Right atrium auricular region (tissue), 2 donors: Measurements from ENCODE around the gene NDUFB2. TPM values are rescaled to one million over a fixed set of nuclear protein-coding genes. Genes with fewer than 3 reads are reported as not detected.

Experiments used
- DNase-seq: peaks from one replicate; pipeline ENCODE4 v3.0.0-alpha.2; 2019; ENCODE audit warnings: low spot score
- H3K27ac ChIP-seq, 2 donors: fragments of 200-600 bp; sonication (generic); 1 replicate in 1 of 2; 2 replicates in 1 of 2; pipeline ENCODE4 v1.5.1; 2016 to 2019
- H3K27me3 ChIP-seq, 2 donors: fragments of 200-600 bp; sonication (generic); one replicate each; pipeline versions ENCODE4 v1.5.1 to v1.6.0; 2017 to 2019
- H3K36me3 ChIP-seq: fragments of 200-600 bp; sonication (generic); one replicate; pipeline ENCODE4 v1.5.1; 2016
- H3K4me1 ChIP-seq, 2 donors: fragments of 200-600 bp; sonication (generic); one replicate each; pipeline versions ENCODE4 v1.5.1 to v1.6.0; 2017 to 2019
- H3K4me3 ChIP-seq, 2 donors: fragments of 200-600 bp; sonication (generic); 1 replicate in 1 of 2; 2 replicates in 1 of 2; pipeline ENCODE4 v1.5.1; 2017 to 2019; ENCODE audit warnings: mild to moderate bottlenecking in 1 of 2, moderate library complexity in 1 of 2
- H3K9me3 ChIP-seq, 2 donors: fragments of 200-600 bp; sonication (generic); one replicate each; pipeline ENCODE4 v1.5.1; 2019
- total RNA-seq, 2 donors: library from RNA; depleted of rRNA; stranded (reverse); fragments of >200 nt; gene quantifications; one replicate each; pipeline ENCODE4 v1.1.0, GENCODE V29; 2016
- TF ChIP-seq, protein P1 (sequence below), 2 donors: fragments of 200-600 bp; sonication (generic); IDR thresholded peaks; one replicate each; pipeline ENCODE4 v1.5.1; 2019; ENCODE audit warnings: antibody characterized with exemption in 2 of 2

Gene NDUFB2
- total RNA-seq, 2 donors from 2014 or later, result 397 to 767 TPM

DNA sequence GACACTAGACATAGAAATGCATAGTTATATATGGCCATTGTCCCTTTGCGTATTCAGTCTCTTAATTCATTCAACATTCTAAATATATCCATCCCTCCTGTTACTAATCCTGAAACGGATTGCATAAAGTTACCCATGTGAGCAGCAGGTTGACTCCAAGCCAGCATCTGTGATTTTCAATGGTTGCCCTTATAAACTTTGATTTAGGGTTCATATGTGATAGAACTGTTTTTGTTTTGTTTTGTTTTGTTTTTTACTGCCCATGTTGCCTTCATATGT, 42.5 kb upstream of the NDUFB2 start:
- TF ChIP-seq, protein P1, sequence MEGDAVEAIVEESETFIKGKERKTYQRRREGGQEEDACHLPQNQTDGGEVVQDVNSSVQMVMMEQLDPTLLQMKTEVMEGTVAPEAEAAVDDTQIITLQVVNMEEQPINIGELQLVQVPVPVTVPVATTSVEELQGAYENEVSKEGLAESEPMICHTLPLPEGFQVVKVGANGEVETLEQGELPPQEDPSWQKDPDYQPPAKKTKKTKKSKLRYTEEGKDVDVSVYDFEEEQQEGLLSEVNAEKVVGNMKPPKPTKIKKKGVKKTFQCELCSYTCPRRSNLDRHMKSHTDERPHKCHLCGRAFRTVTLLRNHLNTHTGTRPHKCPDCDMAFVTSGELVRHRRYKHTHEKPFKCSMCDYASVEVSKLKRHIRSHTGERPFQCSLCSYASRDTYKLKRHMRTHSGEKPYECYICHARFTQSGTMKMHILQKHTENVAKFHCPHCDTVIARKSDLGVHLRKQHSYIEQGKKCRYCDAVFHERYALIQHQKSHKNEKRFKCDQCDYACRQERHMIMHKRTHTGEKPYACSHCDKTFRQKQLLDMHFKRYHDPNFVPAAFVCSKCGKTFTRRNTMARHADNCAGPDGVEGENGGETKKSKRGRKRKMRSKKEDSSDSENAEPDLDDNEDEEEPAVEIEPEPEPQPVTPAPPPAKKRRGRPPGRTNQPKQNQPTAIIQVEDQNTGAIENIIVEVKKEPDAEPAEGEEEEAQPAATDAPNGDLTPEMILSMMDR (IDR thresholded peaks at IDR 0.05), result no peak
- Histone ChIP-seq H3K4me3 (no peak overlapping the region), H3K9me3 (no peaks in the 10 kb centered on the region), H3K27me3 (no peaks in the 10 kb centered on the region), H3K4me1 (peaks cover 0 to 21% of the 10 kb centered on the region in 2 donors), H3K36me3 (no peaks in the 10 kb centered on the region), H3K27ac (no peak overlapping the region)
- DNase-seq, result no peak

DNA sequence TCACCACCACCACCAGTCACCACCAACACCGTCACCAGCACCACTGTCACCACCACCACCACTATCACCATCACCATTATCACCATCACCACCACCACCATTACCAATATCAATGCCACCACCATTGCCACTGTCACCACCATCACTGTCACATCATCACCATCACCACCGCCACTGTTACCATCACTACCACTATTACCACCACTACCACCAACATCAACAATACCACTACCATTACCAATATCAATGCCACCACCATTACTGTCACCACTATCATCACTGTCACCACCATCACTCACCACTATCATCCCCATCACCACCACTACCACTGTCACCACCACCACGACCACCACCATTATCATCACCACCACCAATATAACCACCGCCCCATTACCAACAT, 41.8 kb upstream of the NDUFB2 start:
- no peak for DNase-seq
- H3K27ac ChIP-seq, result no peak overlapping the region

DNA sequence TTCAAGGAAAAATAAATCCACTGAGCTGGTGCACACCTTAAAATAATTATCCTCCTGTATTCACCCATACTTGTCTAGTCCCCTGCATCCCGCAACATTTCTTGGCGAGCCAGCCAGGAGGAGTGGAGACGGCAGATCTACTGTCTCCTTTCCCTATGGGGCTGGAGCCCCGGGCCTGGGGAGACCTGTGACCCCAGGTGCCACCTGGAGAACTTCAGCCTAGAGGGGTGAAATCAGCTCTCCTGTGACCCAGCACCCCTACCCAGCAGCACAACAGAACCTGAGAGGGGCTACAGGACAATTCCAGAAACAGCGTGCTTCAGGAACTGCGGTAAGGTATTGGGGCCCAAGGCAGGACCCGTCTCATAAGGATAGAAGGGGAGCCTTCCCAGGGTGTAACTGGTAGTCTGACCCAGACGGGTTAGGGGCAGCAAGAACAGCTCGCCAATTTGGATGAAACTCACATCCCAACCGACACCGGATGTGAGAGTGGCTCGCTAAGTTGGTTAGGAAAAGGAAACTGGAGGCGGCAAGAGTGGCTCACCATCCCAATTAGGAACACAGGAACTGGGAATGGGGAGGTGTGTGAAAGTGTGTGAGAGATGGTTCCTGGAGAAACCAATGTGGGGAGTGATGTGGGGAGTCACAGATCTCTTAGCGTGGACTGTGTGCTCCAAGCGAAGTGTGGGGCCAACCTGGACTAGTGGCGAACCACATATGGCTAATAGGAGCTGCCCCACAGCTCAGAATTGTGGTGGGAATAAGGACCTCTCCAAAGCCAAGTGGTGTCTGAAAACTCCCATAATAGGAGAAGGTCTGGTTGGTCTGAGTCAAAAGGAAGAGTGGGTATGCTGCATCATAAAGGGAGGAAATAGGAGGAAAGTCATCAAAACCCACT, 40.7 kb upstream of the NDUFB2 start:
- Histone ChIP-seq H3K4me1 (peaks cover 0 to 21% of the 10 kb centered on the region in 2 donors), H3K9me3 (no peaks in the 10 kb centered on the region), H3K27ac (peak overlapping the region in 1 of 2 donors; percentile 31), H3K4me3 (no peak overlapping the region), H3K27me3 (no peaks in the 10 kb centered on the region), H3K36me3 (no peaks in the 10 kb centered on the region)
- TF ChIP-seq, protein P1 (IDR thresholded peaks at IDR 0.05), result no peak
- no peak for DNase-seq

More for the DNA sequence above, 41.8 kb upstream of the NDUFB2 start:
- Histone ChIP-seq H3K4me1 (peaks cover 0 to 21% of the 10 kb centered on the region in 2 donors), H3K27me3 (no peaks in the 10 kb centered on the region), H3K4me3 (no peak overlapping the region), H3K9me3 (no peaks in the 10 kb centered on the region), H3K36me3 (no peaks in the 10 kb centered on the region)
- TF ChIP-seq, protein P1 (IDR thresholded peaks at IDR 0.05), result no peak

DNA sequence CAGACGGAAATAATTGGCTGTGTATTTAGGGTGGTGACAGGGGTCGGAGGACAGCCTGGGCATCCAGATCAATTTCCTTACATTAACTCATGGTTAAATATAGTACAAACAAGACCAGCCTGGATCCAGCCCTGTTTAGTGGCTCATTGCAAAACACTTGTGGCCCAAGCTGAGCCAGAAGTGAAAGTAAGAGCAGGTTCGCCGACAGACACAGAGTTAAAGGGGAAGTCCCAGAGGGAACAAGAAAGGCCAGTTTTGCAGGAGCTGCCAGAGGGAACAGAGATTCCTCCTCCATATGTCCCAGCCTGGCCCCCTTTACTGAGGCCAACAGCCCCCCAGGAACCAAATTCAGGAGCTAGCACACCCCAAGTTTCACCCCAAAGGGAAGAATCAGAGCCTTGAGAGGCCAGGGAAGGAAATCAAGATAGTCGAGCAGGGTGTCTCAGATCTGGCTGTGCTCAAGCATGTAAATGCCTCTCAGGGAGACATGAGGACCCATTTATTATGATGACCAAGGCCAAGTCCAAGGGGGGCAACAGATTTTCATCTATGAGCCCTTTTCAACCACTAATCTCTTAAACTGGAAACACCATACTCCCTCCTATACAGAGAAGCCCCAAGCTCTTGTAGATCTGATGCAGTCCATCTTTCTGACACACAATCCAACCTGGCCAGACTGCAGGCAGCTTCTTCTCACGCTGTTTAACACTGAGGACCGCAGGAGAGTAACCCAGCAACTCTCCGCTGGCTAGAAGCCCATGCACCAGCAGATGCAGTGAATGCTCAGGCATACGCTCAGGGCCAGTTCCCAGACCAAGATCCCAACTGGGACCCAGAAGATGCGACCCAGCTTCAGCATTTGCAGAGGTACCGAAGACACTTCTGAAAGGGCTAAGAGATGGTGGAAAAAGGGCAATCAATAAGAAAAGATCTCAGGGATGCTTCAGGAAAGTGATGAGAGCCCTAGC, 39.7 kb upstream of the NDUFB2 start:
- Histone ChIP-seq H3K4me1 (peaks cover 0 to 21% of the 10 kb centered on the region in 2 donors), H3K9me3 (no peaks in the 10 kb centered on the region), H3K27ac (peak overlapping the region in 1 of 2 donors; percentile 31), H3K36me3 (no peaks in the 10 kb centered on the region), H3K27me3 (no peaks in the 10 kb centered on the region), H3K4me3 (peak overlapping the region in 1 of 2 donors; percentile 36)
- TF ChIP-seq, protein P1 (IDR thresholded peaks at IDR 0.05), result no peak
- DNase-seq, result no peak

DNA sequence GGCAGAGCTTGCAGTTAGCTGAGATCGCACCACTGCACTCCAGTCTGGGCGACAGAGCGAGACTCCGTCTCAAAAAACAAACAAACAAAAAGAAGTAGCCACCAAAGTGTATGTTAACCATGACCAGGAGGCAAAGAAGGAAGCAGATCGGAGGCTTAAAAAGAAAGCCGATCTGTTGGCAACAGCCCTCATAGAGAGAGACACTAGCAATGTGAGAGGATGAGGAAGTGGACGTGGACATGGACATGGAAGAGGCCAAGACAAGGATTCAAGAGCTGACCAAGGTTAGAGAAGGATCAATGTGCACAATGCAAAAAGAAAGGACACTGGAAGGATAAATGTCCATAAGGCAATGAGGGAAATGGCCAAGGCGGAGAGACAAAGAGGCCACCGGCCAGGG, 38.6 kb upstream of the NDUFB2 start:
- DNase-seq, result no peak
- TF ChIP-seq, protein P1 (IDR thresholded peaks at IDR 0.05), result no peak
- no peaks in the 10 kb centered on the region for H3K9me3 ChIP-seq
- no peak overlapping the region for H3K4me3 ChIP-seq
- H3K27ac ChIP-seq, result no peak overlapping the region
- H3K27me3 ChIP-seq, result no peaks in the 10 kb centered on the region
- H3K4me1 ChIP-seq, result peaks cover 0 to 21% of the 10 kb centered on the region in 2 donors
- no peaks in the 10 kb centered on the region for H3K36me3 ChIP-seq
